Astrocyte (in vitro differentiated cells and primary cell): ENCODE results near the gene NNAT. TPM values are rescaled to one million over a fixed set of nuclear protein-coding genes. Genes with fewer than 3 reads are reported as not detected.

ENCODE experiments used
- DNase-seq: peaks from one replicate; pipeline ENCODE4 v3.0.0-alpha.2; 2010; ENCODE audit warnings: low read depth
- FAIRE-seq: peaks from 2 replicates; lab custom pipeline; 2011; peaks lifted over from hg19 to GRCh38; lab: Jason Lieb, UNC
- H2AFZ ChIP-seq: 2 replicates; pipeline ENCODE4 v1.6.0; 2012; ENCODE audit warnings: low read depth, low read length, inconsistent platforms
- H3K27ac ChIP-seq: 2 replicates; pipeline ENCODE4 v1.5.1; 2011; ENCODE audit warnings: low read depth, low read length, inconsistent platforms
- H3K27me3 ChIP-seq: 2 replicates; pipeline ENCODE4 v1.6.0; 2011; ENCODE audit warnings: low read length, inconsistent platforms; ENCODE audit not compliant: insufficient read depth
- H3K36me3 ChIP-seq: 2 replicates; pipeline ENCODE4 v1.5.1; 2011; ENCODE audit warnings: low read length, inconsistent platforms; ENCODE audit not compliant: insufficient read depth
- H3K4me1 ChIP-seq: 2 replicates; pipeline ENCODE4 v1.5.1; 2011; ENCODE audit warnings: low read length, inconsistent platforms; ENCODE audit not compliant: insufficient read depth
- H3K4me2 ChIP-seq: 2 replicates; pipeline ENCODE4 v1.6.0; 2012; ENCODE audit warnings: low read length, inconsistent platforms
- H3K4me3 ChIP-seq: 2 replicates; pipeline ENCODE4 v1.5.1; 2011; ENCODE audit warnings: low read depth, mild to moderate bottlenecking, low read length, inconsistent platforms; ENCODE audit not compliant: insufficient read depth
- H3K79me2 ChIP-seq: 2 replicates; pipeline ENCODE4 v1.6.0; 2012; ENCODE audit warnings: mild to moderate bottlenecking, low read length, inconsistent platforms; ENCODE audit not compliant: insufficient read depth
- H3K9ac ChIP-seq: 2 replicates; pipeline ENCODE4 v1.6.0; 2012; ENCODE audit warnings: mild to moderate bottlenecking, low read length, inconsistent platforms
- H3K9me3 ChIP-seq: 2 replicates; pipeline ENCODE4 v1.5.1; 2012; ENCODE audit warnings: low read depth, mild to moderate bottlenecking, low read length, inconsistent platforms; ENCODE audit not compliant: insufficient read depth
- H4K20me1 ChIP-seq: 2 replicates; pipeline ENCODE4 v1.6.0; 2012; ENCODE audit warnings: low read length, inconsistent platforms; ENCODE audit not compliant: insufficient read depth
- H3K27ac Mint-ChIP-seq: one replicate; pipeline ENCODE4 v1.8.0; 2021; ENCODE audit warnings: mild to moderate bottlenecking, mixed read lengths; ENCODE audit not compliant: unreplicated experiment
- H3K27me3 Mint-ChIP-seq: one replicate; pipeline ENCODE4 v1.8.0; 2021; ENCODE audit warnings: low read depth, mixed read lengths; ENCODE audit not compliant: unreplicated experiment
- H3K36me3 Mint-ChIP-seq: one replicate; pipeline ENCODE4 v1.8.0; 2021; ENCODE audit warnings: low read depth, mixed read lengths; ENCODE audit not compliant: unreplicated experiment
- H3K4me1 Mint-ChIP-seq: one replicate; pipeline ENCODE4 v1.8.0; 2021; ENCODE audit warnings: low read depth, mixed read lengths; ENCODE audit not compliant: unreplicated experiment
- H3K4me3 Mint-ChIP-seq: one replicate; pipeline ENCODE4 v1.8.0; 2021; ENCODE audit warnings: mild to moderate bottlenecking, moderate library complexity, mixed read lengths; ENCODE audit not compliant: unreplicated experiment
- H3K9me3 Mint-ChIP-seq: one replicate; pipeline ENCODE4 v1.8.0; 2021; ENCODE audit warnings: mild to moderate bottlenecking, mixed read lengths; ENCODE audit not compliant: unreplicated experiment
- CTCF ChIP-seq: IDR thresholded peaks from 2 replicates; pipeline ENCODE4 v1.5.1; 2011; ENCODE audit warnings: low read depth, mild to moderate bottlenecking, inconsistent platforms, low read length, moderate library complexity; ENCODE audit not compliant: insufficient read depth
- EZH2 ChIP-seq: IDR thresholded peaks from 2 replicates; pipeline ENCODE4 v1.6.1; 2012; ENCODE audit warnings: mild to moderate bottlenecking, low read length, inconsistent platforms; ENCODE audit not compliant: insufficient read depth
- total RNA-seq: library from RNA; stranded (reverse); gene quantifications from 2 replicates; pipeline ENCODE4 v1.2.1, GENCODE V29; 2021

Gene NNAT
- total RNA-seq, 1 donor from 2014 or later: 3.6 TPM

GRCh38 chr20:37566590-37567330, 45.7 kb downstream of the NNAT start:
- H2AFZ ChIP-seq: no peak overlapping the region
- Mint-ChIP-seq H3K4me3 (no peak overlapping the region), H3K27ac (no peak overlapping the region), H3K27me3 (peaks cover 41% of the 10 kb centered on the region), H3K4me1 (peaks cover 17% of the 10 kb centered on the region), H3K9me3 (peaks cover 3% of the 10 kb centered on the region), H3K36me3 (no peaks in the 10 kb centered on the region)
- no peaks in the 10 kb centered on the region for H3K4me1 ChIP-seq
- no peak overlapping the region for H3K4me2 ChIP-seq
- H3K27me3 ChIP-seq: peaks cover 50% of the 10 kb centered on the region
- FAIRE-seq (no peak), DNase-seq (no peak)
- TF ChIP-seq EZH2 (no peak), CTCF (no peak)
- H3K9ac ChIP-seq: no peak overlapping the region
- H3K4me3 ChIP-seq: no peak overlapping the region
- no peaks in the 10 kb centered on the region for H3K79me2 ChIP-seq
- H4K20me1 ChIP-seq: no peaks in the 10 kb centered on the region
- no peaks in the 10 kb centered on the region for H3K9me3 ChIP-seq
- no peaks in the 10 kb centered on the region for H3K36me3 ChIP-seq
- no peak overlapping the region for H3K27ac ChIP-seq

DNA sequence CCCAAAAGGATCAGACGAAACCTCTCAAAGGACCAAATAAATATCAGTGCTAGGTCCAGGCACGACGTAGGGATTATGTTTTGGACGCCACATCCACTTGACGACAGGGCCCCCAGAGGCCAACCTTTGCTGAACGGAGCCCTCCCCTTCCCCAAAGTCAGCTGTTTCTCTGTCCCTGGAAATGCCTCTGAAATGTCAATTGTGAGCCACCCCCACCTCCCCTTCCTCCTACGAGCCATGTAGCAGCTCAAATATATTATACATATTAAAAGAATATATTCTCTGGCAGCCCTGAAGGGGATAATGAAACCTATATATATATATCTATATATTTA, 46.2 kb downstream of the NNAT start:
- Histone ChIP-seq H3K27me3 (peaks cover 50% of the 10 kb centered on the region), H3K9me3 (no peaks in the 10 kb centered on the region), H4K20me1 (no peaks in the 10 kb centered on the region), H3K4me3 (no peak overlapping the region), H3K79me2 (no peaks in the 10 kb centered on the region), H3K27ac (no peak overlapping the region), H3K4me2 (no peak overlapping the region), H3K9ac (no peak overlapping the region), H3K36me3 (no peaks in the 10 kb centered on the region), H2AFZ (no peak overlapping the region), H3K4me1 (no peaks in the 10 kb centered on the region)
- Mint-ChIP-seq H3K4me3 (no peak overlapping the region), H3K4me1 (peaks cover 17% of the 10 kb centered on the region), H3K36me3 (no peaks in the 10 kb centered on the region), H3K27me3 (peaks cover 41% of the 10 kb centered on the region), H3K9me3 (peaks cover 3% of the 10 kb centered on the region), H3K27ac (no peak overlapping the region)
- DNase-seq: no peak
- TF ChIP-seq CTCF (no peak), EZH2 (no peak)
- no peak for FAIRE-seq
